Stimulated activated CD8-positive, alpha-beta memory T cell treated with anti-CD3 and anti-CD28 coated beads, Interleukin-4, amount 100 ng/mL, for 24 hours (primary cell): ENCODE results near the gene PKNOX2.
A peak's percentile ranks its signal among the peaks of the same experiment; 100 is the strongest.

Experiments
- DNase-seq: peaks from one replicate; pipeline ENCODE4 v3.0.0-alpha.2; 2020; ENCODE audit warnings: low read depth

PKNOX2 gene

GRCh38 chr11:125341676-125342075 lies 177.1 kb downstream of the PKNOX2 start:
- no peak for DNase-seq

GRCh38 chr11:125342281-125342930 lies 177.9 kb downstream of the PKNOX2 start:
- DNase-seq = no peak

- DNase-seq = no peak
Measured at GRCh38 chr11:125343086-125343717, 178.7 kb downstream of the PKNOX2 start.

- no peak for DNase-seq
Measured at GRCh38 chr11:125343718-125344131, 179.2 kb downstream of the PKNOX2 start.

GRCh38 chr11:125344846-125345420 lies 180.4 kb downstream of the PKNOX2 start:
- no peak for DNase-seq

- DNase-seq = peak; percentile 16
Measured at GRCh38 chr11:125345421-125346178, 181.0 kb downstream of the PKNOX2 start.

GRCh38 chr11:125346179-125346530 lies 181.6 kb downstream of the PKNOX2 start:
- no peak for DNase-seq

- DNase-seq = no peak
Measured at GRCh38 chr11:125346565-125347260, 182.2 kb downstream of the PKNOX2 start.

- DNase-seq = no peak
Measured at GRCh38 chr11:125347261-125347585, 182.7 kb downstream of the PKNOX2 start.

- DNase-seq = no peak
Measured at GRCh38 chr11:125348141-125348651, 183.6 kb downstream of the PKNOX2 start.

- DNase-seq = peak; percentile 19
Measured at GRCh38 chr11:125348674-125349309, 184.2 kb downstream of the PKNOX2 start.

GRCh38 chr11:125350206-125351032 lies 185.9 kb downstream of the PKNOX2 start:
- no peak for DNase-seq

GRCh38 chr11:125351033-125351867 lies 186.7 kb downstream of the PKNOX2 start:
- no peak for DNase-seq

GRCh38 chr11:125351868-125352250 lies 187.3 kb downstream of the PKNOX2 start:
- DNase-seq = no peak

GRCh38 chr11:125356797-125357196 lies 192.2 kb downstream of the PKNOX2 start:
- no peak for DNase-seq

- no peak for DNase-seq
Measured at GRCh38 chr11:125357551-125357950, 193.0 kb downstream of the PKNOX2 start.

GRCh38 chr11:125358254-125358840 lies 193.8 kb downstream of the PKNOX2 start:
- DNase-seq = no peak

GRCh38 chr11:125359130-125359529 lies 194.6 kb downstream of the PKNOX2 start:
- no peak for DNase-seq

GRCh38 chr11:125360066-125360465 lies 195.5 kb downstream of the PKNOX2 start:
- DNase-seq = no peak
